HG02938 (cell line): Measurements from ENCODE around the gene HYAL2.

Source experiments
- ATAC-seq: cut with Tn5 transposase; IDR thresholded peaks from one replicate; pipeline ENCODE4 v1.9.1; 2021; ENCODE audit warnings: mild to moderate bottlenecking, moderate library complexity; ENCODE audit not compliant: unreplicated experiment

The HYAL2 gene

DNA sequence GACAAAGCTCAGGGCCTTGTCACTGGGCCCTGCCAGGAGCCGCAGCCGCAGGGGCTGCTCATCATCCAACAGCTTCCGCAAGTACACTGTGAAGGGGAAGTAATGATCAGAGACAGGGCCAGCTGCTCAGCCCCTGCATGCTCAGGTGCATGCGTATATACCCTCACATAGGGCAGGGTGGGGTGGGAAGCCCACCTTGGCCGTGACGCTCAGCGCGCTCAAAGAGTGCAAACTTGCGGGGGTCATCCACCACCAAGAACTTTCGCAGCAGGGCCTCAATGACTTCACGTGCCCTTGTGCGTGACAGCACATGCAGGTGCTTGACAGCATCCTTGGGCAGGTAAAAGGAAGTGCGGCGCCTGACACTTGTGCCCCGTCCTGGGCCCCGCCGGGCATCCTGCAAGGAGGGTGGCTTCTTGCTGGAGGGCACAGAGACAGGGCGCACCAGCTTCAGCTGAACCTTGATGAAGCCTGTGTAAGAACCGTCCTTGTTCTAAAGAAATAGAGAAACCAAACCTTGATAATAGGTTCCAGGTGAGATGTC lies 8.9 kb upstream of the HYAL2 start:
- ATAC-seq: no peak

DNA sequence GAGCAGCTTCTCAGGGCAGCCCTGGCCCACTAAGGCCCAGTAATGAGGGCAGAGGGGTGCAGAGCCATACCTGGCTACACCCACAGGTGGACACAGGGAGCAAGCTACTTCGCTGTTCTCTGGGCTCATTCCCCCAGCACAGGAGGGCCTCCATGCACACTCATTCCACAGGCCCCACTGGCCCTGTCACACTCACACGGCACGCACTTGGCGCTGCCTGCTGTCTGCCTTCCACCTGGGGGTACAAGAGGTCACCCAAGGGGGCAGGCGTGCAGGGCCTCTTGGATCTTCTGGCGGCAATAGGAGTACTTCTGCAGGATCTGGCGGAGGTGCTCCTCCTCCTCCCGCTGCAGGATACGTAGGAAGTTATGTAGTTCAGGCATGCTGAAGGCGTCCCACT lies 7.8 kb upstream of the HYAL2 start:
- no peak for ATAC-seq

DNA sequence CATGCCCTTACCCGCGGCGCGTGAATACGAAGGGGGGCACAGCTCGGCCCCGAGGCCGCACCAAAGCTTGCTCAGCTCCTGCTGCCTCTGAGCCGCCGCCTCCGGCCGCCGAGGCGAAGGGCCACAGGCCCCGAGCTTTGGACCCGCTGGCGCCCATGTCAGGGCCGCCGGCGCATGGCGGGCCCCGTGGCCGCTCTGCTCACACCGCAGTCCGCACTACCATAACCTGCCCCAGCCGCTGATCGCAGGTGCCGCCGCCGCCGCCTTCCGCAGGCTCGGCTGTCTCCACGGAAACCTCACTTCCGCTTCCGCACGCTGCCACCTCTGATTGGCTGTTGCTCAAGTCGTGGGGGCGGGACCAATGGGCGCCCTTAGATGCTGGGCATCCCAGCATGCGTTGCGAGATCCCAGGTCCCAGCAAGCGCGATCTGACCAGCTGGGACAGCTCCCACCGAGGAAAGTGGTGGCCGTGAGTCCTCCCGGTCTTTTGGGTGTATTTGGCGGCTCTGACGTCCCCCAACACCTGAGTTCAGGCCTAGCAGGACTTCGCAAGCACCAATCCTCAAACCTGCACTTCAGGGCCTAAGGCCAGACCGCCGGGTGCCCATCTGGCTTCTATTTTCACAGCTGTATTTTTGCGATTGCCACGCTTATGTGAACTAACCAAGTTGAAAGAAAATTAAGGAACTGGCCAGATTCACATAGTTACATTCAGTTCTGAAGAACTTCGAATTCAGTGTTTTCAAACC lies 5.6 kb upstream of the HYAL2 start, which contains the start of gene TUSC2:
Gene TUSC2 (minus strand): TSS at position 281 of the 749 bp plus-strand sequence. CDS start 124 bp downstream, at position 157.
- peak; percentile 86 for ATAC-seq

DNA sequence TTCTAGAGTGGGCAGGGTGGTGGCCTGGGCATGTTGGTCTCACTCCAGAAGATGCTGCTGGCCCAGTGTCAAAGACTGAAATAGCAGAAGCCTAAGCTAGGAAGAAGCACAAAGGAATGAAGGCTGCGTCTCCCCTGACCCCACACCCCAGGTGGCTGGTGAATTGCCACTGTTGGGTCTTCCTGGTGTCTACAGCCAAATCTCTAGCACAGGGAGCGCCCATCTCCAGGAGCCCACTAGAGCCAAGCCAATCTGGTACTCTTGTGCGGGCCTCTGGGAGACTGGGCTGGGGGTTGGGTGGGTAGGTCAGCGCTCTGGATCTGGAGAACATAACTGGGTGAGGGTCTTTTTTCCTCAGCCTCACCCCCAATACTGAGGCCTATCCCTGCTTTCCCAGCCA lies 4.6 kb upstream of the HYAL2 start:
- no peak for ATAC-seq

DNA sequence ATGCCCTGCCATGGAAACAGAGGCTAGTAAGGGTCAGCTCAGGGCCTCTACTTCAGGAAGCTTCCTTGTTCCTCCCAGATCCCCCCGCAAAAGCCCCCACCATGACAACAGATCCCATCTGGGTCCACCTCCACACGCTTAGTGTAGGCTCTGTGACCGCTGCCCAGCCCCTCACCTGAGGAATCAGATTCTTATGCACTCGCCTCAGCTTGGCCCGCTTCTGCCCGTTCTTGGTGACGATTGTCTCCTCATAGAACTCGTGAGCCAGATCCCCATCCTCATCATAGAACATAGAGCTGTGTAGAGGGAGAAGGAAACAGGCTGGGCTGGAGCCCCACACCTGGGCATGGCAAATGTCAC lies 3.6 kb upstream of the HYAL2 start:
- ATAC-seq: no peak

DNA sequence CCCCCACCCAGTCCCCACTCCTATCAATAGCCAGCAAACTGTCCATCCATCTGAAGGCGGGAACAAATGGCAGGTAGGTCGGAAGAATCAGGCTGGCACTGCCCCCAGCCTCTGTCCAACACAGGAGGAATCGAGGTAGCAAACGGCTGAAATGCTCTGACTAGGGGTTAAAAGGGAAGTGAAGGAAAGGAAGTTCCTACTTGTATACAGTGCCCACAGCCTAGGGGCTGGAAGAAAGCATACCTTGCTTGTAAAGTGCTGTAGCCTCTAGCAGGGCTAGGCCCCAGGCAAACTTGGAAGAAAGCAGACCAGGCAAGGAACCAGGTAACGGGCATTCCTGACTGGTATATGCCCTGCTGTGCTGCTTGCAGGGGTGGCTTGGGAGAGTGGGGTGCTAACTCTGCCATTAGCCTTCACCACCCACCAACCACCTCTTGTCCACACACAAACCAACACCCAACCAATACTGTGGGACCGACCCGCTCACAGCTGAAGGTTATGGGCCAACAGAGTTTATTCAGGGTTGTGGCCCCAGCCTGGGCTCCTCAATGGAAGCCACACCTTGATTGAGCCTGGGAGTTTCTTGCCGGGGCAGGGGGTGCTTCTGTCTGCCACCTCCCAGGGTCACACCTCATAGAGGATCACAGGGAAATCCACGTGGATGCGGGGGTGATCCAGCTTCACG lies 3.1 kb upstream of the HYAL2 start:
- no peak for ATAC-seq

DNA sequence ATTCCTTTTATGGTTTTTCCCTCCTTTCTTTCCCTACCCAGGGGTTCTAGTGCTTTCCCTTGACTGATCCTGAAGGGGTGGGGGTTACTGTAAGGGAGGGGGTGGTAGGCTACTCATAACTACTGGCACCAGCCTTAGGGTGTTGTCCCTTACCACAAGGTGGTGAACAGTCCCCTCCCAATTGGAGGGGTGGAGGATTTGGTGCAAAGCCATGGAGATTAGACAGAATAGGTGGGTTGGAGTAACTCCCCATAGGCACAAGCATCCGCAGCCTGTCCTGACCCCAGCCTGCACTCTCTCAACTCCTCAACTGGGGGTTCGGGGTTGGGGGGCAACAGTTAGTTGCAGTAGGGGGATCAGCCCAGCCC lies 2.6 kb upstream of the HYAL2 start:
- ATAC-seq: no peak

DNA sequence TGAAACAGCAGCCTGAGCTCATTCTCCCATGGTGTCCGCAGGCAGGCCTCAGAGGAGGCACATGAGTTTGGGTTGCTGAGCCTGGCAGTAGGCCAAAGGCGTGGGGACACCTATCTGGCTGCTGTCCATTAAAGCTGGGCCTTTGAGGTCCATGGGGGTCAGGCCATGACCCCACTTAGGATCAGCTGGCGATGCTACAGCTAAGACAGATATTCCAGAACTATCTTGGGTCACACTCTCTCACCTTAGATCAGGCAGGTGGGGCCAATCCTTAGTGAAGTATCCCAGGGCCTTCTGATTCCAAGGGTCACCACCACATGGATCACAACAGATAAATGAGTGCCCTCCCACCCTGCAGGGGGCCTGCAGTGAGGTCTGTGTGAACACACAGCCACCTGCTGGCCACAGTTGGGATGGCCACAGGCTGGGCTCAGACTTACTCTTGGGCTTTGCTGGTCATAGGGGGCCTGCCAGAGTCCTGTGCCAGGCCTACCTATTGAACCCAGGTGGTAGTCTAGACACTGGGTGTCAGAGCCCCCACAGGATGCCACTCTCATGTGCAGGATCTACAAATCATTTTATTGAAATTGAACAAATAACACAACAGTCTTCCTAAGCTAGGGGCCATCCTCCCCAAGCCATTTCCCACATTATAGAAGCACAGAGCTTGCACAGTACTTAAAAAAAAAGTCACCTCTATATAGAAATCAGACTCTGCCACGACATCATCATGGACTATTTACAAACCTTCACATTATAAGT lies 2.0 kb upstream of the HYAL2 start:
- ATAC-seq: no peak

DNA sequence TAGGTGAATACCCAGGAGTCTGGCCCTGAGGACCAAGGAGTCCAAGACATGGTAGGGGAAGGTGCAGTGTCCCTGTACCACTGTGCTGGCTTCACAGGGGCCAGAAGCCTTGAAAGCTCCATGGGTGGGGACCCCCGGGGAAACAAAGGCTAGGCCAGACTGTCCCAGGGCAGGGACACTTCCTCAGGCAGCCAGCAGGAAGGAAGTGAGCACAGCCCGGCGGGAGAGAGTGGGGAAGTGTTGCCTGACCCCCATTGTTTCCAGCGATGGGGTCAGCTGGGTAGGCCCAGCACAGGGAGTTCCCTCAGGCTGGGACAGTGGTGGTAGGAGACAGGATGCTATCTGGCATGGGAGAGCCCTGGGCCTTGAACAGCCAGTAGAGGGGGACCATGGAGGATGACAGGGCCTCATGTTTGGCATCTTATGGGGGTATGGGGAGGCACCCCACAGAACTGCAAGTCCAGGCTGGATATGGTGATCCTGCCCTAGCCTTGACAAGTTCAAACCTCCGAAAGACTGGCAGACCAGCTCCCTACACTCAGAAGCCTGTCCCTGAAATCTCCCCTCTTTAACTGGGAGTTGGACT lies 1.2 kb upstream of the HYAL2 start:
- ATAC-seq: no peak

DNA sequence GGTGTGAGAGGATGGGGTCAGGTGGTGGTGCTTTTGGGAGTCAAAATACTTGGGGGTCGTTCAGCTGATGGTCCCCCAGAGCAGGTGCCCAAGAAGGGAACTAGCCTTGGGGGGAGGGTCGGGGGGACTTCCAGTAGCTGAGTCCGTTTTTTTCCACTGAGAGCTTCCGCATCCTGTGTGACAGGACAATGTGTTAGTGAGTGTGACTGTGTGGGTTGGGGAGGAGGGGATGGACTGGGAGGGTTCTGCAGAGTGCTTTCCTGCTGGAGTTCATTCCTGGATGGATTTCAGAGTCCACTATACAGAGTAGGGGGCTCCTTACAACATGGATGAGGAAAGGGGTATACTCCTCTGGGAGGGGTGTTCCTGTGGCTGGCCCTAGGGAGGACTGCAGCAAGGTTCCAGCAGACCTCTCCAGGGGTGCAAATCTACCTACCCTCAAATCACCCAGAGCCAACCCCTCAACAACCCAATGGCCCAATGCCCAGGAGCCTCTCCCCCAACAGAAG lies 601 bp upstream of the HYAL2 start:
- no peak for ATAC-seq

DNA sequence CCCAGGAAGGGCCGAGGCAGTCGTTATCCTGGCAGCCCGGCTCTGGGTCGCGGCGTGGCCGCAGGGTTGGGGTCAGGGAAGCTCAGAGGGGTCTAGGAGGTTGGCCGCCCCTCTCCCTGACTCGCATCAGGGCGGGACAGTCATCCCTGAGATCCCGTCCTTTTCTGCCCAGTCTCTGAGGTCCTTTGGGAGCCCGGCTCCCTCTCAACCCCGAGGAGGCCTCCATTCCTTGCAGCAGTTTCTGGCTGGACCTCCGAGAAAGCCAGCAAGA lies 495 bp downstream of the HYAL2 start:
- ATAC-seq: no peak

DNA sequence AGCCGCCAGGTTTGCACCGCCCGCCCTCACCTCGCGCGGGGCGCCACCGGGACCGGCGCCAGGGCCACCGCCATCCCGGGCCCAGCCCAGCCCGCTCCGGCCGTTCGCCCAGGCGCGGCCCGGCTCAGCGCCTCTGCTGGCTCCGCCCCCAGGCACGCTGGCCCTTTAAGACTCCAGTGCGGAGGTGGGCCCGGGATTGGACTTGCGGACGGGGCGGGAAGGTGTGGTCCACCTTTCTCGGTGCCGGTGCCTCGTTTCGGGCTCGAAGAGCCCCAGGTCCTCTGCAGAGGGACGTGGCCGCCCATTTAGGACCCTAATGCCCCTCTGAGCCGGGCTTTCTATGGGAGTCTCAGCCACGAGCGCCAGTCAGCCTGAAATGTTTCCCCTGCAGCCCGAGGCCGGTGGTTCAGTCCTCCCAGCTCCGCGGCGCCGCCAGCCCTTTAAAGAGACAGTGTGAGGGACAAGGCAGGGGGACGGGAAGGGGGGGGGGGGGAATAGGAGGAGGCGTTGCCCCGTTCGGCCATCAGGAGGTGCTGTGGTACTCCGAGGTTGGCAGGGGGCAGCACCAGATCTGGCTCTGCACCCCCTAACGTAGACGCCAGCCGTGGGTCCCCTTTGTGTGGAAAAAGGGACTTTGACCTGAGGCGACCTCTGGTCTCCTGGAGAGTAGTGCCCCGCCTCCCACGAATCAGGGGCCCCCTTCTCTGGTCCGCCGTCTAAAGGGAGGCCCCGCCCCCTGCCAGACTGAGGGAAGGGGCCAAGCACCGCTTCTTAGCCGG lies 1.0 kb downstream of the HYAL2 start:
- ATAC-seq: peak; percentile 73

DNA sequence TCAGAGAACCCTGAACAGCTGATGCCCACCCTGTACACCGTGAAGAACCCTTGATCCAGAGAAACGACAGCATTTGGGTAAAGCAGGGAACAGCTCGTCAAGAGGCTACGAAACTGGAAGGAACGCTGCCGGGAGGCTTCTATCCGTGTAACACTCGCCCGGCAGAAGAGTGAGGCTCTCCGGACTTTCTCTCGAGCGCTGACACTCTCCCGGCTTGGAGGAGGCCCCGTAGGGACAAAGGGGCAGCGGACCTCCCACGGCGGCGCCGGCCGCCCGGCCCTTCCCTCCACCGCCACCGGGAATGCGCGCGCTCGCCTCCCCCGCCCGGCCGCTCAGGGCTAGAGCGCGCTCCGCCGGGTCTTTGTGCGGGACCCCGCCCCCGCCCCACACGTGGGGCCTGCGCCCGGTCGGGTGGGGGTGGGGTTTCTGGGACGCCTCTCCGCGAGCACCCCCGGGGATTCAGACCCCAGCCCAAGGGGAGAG lies 1.7 kb downstream of the HYAL2 start:
- ATAC-seq: peak; percentile 46

DNA sequence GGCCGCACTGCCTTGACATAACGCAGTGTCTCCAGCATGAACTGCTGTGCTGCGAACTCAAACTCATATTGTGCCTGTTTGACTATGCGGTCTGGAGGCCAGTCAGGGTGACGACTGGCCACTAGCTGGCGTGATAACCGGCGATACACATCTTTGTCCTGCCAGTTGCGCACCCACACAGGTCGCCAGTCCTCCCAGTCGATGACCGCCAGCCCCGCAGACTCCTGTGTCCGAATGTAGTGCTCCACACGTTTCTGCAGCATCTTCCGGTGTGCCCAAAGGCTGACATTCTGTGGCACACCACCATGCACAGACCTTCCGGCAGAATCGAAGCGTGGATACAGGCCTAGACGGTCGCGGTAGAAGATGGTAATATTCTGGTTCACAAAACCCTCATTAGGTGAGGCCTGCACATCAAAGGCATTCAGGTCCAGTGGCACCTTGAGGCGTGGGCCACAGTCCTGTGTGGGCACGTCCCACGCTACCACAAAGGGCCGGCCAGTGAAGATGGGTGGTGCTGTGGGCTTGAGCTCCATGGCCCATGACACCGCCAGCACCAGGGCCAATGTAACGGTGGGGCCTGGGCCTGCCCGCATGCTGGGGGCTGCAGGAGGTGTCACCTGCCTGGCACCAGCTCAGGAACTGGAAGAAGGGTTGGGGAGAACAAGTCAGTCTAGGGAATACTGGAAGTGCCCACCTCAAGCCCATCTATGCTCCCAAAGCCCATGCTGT lies 2.5 kb downstream of the HYAL2 start:
- ATAC-seq: no peak

DNA sequence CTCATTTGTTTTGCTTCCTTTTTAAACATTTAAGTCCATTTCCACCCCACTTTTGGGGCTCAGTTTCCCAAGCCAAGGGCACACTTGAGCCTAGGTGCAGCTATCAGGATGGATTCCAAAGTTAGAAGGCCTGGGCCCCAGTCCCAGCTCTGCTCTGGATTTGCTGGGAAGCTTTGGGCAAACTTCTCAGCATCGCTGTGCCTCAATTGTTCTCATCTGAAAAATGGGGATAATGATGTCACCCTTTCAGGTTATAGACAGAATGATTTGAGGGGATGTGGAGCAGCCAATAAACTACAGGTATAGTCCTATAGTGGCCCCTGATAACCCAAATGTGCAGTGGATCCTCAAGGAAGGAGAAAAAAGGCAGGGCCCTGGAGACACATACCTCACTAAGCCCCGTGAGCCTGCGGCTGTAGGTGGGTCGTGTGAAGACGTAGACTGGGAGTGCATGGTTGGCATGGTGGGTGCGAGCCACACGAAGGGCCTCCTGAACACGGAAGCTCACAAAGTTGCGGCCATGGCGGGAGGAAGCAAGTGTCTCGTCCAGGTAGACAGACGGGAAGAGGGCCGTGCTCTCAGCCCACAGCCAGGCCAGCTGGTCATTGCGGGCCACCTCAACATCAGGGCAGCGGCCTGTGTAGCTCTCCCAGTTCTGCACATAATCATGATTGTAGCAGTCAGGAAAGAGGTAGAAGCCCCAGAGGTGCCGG lies 3.2 kb downstream of the HYAL2 start:
- no peak for ATAC-seq

DNA sequence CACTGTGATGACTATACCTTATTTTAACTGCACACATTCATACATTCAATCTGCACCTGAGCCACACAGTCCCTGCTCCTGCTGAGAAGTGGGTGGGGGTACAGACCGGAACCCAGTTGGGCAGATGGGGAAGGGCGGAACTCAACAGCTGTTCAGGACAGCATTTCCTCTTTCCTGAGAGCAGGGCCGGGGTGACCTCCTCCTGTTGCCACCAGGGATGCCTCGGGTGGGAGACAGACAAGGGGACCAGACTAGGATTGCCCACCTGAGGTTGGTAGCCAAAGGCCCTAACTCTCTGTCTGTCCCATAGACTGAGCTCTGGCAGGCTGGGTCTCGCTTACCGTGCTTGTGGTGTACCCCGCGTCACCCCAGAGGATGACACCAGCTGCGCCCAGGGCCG lies 3.9 kb downstream of the HYAL2 start:
- no peak for ATAC-seq

DNA sequence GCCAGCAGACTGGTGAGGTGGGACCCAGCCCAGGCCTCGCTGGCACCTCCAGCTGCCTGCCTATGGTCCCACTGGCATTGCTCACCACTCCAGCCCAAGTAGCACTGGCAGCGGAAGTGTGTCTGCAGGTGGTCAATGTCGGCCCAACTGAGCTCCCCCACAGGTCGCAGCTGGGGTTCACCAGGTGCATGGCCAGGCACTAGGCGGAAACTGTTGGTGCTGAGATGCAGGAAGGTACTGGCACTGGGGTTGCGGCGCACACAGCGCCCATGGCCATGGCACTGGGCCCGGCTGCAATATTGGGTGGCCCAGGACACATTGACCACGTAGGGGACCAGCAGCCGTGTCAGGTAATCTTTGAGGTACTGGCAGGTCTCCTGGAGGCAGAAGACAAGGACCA lies 4.4 kb downstream of the HYAL2 start:
- no peak for ATAC-seq

DNA sequence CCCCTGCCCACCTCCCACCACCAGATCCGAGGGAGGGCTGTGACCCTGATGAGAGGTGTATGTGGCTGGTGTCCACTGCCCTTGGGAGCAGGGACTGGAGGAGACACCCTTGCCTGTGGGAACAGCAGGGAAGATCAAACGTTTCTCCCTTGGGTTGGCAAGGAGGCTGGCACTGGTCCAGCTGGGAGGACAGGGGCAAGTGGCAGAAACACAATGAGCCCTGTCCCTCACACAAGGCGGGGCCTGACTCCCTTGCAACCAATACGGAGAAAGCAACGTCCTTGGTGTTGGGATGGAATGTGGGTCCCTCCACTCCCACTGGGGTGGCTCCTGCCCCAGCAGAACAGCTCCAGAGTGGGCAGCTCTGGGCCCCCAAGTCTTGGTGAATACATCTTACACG lies 5.2 kb downstream of the HYAL2 start:
- ATAC-seq: no peak

DNA sequence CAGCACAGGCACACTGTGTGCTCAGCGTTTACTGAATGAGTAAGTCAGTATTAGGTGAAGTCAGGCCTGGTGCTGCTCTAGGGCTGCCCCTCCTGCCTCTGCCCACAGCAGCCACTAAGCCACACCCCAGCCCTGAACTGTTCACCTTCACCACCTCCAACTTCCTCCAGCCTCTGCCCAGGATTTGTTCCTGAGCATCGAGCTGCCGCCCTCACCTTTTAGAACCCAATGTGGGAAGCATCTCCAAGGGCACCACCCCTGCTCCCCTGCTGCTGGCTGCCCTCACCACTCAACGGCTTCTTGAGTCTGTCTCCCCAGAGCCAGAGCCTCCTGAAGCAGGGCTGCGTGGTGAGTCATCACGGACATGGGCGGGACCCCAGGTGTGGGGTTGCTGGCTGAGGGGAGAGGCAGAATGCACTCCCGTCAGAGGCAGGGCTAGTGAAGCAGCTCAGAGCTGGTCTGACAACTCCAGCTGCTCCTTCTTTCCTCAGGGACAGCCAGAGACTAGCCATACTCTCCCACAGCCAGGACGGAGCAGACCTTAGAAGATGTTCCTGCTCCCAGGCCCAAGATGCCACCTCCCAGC lies 5.8 kb downstream of the HYAL2 start:
- ATAC-seq: no peak
